NCI-H446 treated with DMSO at 0.1 percent for 48 hours (cell line): ENCODE data around the gene PTPN13.

ENCODE experiments used
- DNase-seq: peaks from one replicate; lab custom pipeline; 2025; lab: John Stamatoyannopoulos, UW

PTPN13 gene, protein sequence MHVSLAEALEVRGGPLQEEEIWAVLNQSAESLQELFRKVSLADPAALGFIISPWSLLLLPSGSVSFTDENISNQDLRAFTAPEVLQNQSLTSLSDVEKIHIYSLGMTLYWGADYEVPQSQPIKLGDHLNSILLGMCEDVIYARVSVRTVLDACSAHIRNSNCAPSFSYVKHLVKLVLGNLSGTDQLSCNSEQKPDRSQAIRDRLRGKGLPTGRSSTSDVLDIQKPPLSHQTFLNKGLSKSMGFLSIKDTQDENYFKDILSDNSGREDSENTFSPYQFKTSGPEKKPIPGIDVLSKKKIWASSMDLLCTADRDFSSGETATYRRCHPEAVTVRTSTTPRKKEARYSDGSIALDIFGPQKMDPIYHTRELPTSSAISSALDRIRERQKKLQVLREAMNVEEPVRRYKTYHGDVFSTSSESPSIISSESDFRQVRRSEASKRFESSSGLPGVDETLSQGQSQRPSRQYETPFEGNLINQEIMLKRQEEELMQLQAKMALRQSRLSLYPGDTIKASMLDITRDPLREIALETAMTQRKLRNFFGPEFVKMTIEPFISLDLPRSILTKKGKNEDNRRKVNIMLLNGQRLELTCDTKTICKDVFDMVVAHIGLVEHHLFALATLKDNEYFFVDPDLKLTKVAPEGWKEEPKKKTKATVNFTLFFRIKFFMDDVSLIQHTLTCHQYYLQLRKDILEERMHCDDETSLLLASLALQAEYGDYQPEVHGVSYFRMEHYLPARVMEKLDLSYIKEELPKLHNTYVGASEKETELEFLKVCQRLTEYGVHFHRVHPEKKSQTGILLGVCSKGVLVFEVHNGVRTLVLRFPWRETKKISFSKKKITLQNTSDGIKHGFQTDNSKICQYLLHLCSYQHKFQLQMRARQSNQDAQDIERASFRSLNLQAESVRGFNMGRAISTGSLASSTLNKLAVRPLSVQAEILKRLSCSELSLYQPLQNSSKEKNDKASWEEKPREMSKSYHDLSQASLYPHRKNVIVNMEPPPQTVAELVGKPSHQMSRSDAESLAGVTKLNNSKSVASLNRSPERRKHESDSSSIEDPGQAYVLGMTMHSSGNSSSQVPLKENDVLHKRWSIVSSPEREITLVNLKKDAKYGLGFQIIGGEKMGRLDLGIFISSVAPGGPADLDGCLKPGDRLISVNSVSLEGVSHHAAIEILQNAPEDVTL (N-terminal part only)

DNA sequence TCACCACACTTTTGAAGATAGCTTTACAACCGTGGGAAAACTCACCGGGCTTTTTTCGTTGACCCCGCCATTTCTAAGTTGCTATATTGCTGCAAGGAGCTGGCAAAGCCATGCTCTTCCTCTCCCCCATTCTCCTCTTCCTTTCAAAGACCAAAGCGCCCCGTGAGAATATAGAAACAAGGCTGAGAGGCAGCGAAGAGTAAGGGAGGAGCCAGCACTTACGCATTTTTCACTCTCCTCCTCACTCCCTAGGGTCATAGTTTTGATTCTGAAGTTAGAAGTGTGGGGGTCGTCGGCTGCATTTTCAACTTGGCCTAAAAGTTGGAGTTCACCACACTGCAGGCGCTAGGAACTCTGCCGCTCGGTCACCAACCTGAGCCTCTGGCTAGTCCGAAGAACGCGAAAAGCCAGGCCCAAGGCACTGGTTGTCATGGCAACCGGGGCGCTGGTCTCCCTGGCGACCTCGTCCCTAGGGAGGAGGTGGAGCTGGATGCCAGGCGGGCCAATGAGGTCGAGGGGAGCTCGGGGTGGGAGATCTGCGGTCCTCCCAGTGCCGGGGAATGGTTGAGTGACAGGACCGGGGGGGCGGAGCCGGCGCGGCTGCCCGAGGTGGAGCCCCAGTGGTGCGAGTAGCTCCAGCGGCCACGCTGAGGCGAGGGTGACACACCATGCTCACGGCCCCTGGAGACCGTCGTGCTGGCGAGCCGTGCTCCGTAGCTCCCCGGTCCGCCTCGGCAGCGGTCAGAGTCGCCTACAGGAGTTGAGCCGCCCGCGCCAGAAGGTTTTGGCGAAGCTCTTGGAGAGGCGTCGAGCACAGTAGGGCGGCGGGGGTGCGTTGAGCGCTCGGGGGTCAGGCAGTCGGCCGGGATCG, at the start of gene PTPN13:
Gene PTPN13 (plus strand): TSS at position 628 of the 871 bp plus-strand sequence. CDS start 40,942 bp downstream, outside the sequence.
- DNase-seq, result peak; percentile 64

DNA sequence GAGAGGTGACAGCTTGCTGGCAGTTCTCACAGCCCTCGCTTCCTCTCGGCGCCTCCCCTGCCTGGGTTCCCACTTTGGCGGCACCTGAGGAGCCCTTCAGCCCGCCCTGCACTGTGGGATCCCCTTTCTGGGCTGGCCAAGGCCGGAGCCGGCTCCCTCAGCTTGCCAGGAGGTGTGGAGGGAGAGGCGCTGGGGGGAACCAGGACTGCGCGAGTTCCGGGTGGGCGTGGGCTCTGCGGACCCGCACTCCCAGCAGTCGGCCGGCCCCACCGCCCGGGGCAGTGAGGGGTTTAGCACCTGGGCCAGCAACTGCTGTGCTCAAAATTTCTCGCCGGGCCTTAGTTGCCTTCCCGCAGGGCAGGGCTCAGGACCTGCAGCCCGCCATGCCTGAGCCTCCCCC, 47.0 kb upstream of the PTPN13 start:
- no peak for DNase-seq

DNA sequence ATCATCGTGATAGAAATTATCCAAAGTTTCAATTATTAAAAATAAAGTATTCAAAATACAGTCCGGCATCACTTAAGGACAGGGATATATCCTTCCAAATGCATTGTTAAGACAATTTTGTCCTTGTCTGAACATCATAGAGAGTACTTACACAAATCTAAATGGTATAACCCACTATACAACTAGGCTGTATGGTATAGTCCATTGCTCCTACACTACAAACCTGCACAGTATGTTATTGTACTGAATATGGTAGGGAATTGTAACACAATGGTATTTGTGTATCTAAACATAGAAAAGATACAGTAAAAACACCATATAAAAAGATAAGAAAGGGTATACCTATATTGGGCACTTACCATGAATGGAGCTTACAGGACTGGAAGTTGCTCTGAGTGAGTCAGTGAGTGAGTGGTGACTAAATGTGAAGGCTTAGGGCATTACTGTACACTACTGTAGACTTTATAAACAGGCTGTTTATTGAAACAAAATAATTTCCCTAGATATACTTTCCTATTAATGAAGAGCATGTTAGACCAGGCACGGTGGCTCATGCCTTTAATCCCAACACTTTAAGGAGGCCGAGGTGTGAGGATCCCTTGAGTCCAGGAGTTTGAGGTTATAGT, 44.8 kb upstream of the PTPN13 start:
- DNase-seq, result no peak

DNA sequence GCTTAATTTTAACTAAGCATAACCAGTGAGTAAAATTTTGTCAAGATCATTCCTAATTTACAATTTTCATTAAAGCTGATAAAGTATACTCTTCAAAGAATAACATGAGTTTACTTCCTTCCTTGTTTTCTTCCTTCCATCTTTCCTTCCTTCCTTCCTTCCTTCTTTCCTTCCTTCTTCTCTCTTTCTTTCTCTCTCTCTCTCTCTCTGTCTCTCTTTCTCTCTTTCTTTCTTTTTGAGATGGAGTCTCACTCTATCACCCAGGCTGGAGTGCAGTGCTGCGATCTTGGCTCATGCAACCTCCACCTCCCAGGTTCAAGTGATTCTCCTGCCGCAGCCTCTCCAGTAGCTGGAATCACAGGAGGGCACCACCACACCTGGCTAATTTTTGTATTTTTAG, 42.7 kb upstream of the PTPN13 start:
- DNase-seq, result no peak

DNA sequence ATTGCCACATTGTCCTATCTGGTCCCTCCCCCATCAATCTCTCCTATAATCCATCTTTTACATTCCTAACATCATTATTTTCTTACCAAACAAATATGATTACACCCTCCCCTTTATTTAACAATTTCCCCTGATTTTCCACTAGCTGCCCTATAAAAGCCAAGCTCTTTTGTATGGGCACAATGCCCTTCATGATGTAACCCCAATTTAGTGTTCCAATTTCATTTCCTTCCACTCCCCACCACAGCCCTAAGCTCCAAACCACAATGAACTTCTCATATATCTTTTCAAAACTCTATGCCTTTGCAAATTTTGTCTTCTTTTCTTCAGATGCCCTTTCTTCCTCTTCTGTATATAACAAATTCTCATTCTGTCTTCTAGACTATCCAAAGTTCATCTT, 39.5 kb upstream of the PTPN13 start:
- DNase-seq, result no peak

DNA sequence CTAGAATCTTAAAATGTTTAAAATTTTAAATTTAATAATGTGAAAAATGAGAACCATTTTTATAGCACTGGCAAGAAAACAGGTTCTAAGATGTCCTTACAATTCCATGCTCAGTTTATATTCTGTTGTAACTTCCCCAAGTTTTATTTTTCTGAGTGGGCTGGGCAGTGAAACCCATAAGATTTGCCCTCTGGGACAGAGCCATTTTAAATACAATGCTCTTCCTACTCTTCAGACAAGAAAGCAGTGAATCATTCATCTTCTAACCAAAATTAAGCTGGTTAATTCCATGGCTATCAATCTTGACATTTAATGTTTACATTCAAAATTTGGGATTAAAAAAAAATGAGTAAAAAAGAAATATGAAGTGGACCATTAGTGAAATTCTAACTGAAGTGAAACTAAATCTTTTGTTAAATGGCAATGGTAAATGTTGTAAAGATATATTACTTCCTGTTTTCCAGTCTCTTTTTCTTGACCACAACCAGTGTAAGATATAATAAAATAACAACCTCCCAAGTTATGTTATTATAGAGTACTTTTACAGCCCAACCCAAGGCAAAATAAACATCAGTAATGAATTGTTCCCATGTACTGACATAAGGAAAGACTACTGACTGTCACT, 37.2 kb upstream of the PTPN13 start:
- no peak for DNase-seq

DNA sequence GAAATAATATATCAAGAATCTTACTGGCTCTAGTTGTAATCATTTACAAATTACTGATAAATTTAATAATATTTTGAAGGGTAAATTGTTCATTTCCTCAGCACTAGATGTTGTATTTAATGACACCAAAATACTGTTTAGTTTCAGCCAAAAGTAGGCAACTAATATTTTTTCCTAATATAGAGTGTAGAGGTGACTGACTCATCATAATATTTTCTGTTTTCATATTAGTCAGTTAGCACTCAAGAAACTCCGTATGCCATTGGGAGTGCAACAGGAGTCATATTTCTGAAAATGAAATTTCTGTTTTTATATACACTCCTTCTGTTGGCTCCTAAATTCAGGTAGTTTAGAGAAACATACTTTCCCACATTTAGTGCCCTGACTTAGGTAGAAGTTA, 36.6 kb upstream of the PTPN13 start:
- no peak for DNase-seq

DNA sequence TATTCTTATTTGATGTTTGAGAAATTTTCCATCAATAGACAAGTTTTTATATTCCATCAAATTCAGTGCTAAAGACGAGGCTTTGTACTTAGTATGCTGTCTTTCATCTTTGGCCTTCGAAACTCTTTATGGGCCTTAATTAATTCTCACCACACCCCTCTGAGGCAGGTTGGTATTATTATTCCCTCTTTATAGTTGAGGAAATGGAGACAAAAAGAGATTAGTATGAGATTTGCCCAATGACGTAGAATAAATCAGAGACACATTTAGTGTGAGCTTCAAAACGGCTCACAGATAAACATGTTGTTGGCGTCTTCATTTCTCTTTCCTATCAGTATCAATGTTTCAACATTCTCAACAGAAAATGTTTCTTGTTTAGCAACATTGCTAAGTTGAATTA, 35.9 kb upstream of the PTPN13 start:
- no peak for DNase-seq

DNA sequence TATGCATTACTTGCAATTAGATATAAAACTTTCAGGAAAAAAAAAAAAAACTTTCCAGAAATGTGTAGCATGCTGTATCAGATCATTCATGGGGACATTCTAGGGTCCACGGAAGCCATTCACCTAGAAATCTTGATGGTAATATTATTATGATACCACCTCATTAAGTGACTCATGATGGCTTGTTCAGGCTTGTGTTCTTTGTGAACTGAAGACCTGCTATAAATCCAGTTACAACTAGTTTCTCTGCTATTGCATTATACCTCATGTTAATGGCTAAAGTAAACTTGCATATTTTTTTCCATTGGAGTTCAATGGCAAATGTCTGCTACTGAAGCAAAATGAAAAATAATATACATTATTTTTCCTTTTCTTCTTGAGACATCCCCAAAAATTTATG, 35.3 kb upstream of the PTPN13 start:
- no peak for DNase-seq

DNA sequence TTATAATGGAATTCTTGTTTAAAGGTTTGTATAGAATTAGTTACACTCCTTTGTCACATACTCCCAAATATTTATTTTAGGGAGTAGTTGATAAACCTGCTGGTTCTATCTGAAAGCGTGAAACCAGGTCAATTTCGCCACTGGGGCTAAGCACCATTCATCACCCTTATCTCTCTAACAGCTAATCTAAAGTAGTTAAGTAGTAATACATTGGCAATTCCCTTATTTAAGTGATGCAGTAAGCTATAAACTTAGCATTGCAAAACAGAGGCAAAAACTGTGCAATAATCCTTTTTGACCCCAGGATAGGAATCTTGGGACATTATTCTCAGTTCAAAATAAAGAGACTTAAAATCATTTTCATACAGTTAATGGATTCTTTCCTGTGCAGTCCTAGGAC, 33.7 kb upstream of the PTPN13 start:
- DNase-seq, result no peak

DNA sequence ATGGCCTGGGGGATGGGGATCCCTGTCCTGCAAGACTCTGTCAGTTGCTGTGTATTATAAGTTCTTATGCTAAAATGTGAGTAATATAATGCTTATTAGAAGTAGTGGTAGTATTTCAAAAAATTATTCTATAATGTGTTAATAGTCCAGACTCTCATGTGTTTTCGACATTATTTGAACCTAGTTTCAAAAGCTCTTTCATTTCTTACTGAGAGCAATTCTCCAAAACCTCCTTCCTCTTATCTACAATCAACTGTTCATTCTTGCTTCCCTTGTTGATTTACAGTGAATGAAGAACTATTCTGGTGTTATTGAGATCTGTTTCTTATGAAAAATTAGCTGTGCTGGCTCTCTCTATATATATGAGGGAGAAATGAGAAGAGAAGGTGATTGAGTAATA, 32.9 kb upstream of the PTPN13 start:
- DNase-seq, result no peak

DNA sequence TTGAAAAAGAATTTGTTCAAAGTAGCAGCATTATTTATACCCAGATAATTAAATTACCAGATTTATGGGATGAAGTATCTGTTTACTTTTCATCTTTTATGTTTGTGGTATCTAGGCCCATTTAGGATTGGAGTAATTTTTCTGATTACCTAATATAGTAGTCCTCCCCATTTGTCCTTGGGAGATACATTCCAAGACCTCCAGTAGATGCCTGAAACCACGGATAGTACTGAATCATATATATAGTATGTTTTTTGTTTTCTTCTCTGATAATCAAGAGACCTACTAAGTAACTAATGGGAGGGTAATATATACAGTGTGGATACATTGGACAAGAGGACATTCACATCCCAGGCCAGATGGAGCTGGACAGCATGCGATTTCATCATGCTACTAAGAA, 30.7 kb upstream of the PTPN13 start:
- no peak for DNase-seq

DNA sequence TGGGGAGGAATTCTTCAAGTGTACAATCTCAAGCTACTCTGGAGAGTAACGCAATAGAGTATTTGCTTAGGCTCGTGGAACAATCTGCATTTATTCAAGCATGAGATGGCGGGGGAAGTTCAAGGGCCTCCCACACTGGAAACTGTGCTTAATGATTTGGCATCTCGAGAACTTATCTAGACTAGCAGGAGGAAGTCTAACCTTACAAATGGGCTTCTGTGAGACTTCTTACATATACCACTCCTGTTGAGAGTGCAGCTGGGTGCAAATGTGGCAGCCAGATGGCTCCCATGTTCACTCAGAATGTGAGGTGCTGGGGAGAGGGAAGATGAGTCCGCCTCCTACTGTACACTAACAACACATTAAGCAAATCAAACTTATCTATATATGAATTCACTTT, 29.3 kb upstream of the PTPN13 start:
- no peak for DNase-seq

DNA sequence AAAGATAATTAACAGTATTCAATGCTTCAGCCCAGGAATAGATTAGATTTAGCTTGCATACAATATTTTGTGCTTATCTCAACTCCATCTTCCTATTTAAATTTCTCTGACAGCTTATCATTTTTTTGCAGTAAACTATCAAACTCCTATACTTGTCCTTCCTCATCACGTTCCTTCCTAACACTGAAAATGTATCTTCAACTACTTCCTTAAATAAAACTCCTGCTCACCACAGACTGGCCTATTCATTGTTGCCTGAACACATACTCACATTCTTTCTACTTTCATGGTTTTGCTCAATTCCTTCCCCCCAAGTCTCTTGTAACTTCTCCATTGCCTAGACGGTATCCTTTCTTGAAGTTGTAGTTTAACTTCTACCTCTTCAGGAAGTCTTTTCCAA, 28.5 kb upstream of the PTPN13 start:
- no peak for DNase-seq

DNA sequence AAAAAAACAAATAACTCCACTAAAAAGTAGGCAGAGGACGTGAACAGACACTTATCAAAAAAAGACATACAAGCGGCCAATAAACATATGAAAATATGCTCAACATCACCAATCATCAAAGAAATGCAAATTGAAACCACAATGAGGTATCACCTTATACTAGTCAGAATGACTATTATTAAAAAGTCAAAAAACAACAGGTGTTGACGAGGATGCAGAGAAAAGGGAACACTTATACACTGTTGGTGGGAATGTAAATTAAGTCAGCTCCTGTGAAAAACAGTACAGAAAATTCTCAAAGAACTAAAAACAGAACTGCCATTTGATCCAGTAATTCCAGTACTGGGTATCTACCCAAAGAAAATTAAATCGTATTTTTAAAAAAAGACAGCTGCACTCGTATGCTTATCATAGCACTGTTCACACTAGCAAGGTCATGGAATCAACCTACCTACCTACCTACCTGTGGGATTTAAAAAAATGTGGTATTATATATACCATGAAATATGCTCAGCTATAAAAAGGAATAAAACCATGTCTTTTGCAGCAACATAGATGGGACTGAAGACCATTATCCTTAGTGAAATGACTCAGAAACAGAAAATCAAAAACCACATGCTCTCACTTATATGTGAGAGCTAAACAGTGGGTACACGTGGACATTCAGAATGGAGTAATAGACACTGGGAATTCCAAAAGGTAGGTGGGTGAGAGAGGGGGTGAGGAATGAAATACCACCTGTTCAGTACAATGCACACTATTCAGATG, 24.8 kb upstream of the PTPN13 start:
- DNase-seq, result no peak

DNA sequence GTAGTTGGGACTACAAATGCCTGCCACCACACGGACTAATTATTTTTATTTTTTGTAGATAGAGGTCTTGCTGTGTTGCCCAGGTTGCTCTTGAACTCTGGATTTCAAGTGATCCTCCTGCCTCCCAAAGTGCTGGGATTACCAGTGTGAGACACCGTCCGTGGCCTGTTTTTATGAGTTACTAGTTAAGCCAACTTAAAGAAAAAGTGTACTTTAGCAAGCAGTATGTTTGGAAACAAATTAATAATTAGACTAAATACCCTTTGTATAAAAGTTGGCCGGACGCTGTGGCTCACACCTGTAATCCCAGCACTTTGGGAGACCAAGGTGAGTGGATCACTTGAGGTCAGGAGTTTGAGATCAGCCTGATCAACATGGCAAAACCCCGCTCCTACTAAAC, 14.2 kb upstream of the PTPN13 start:
- DNase-seq, result no peak

DNA sequence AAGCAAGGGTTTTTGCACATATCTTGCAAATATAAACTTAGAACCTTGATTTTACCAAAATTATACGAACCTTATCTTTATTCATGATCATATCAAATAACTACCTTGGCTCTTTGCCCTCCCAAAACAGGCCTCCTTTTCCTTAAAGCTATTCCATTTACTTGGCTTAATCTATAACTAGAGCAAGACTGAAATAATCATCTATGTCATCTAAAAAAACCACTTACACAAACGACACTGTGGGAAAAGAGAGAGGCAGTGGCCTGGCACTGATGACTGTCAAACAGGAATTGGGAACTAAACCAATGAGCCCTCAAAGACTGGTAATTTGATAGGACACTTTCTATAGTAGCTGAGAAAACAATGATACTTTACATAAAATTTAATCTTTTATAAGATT, 11.7 kb upstream of the PTPN13 start:
- DNase-seq, result no peak

DNA sequence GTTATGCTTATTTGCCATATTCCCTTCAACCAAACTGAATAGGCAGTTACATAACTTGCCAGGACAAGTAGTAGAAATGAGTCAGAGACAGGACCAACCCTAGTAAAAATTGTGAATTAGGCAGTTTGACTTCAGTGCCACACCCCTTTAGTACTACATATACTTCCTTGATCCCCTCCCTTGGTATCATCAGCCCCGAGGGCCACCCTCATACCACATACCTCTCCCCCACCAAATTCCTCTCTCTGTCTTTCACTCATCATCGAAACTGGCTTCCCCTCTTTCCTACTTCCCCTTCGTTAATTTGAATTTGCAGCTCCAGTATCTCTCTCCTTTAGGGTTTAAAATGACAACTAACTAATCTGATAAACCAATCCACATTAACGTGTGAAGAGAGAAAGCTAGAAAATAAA, 7.9 kb upstream of the PTPN13 start:
- DNase-seq, result no peak

DNA sequence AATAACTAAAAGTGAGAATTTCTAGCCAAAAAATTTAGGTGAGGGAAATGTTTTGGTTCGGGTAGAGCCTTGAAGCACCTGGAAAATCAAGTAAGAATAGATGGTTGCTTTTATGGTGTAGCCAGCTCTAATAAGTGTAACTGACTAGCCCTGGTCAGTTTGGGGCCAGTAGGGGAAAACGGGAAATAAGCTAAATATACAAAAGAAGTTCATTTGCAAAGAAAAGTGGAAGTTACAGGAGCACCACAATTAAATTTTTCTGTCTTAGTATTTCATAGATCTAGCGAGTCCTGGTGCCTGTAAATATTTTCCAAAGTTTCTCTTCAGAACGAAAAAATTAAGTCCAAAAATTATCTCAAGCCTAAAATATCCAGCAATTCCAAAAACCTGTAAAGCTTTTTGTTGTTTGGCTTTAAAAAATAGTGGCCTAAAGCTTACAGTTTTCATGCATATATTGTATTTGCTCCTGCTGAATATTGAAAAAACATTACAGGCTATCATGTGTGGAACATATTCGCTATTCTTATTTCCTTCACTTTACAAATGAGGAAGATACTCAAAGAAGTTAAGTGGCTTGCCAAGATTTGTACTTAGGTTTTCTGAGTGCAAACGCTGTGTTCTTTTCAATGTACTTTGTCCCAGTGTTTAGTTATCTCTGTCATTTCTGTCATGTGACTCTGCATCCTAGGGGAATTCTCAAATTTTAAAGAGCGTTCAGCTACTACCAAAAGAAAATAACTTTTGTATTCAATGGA, 7.3 kb upstream of the PTPN13 start:
- no peak for DNase-seq
